ENCODE results near the gene OSBPL9. TPM values are rescaled to one million over a fixed set of nuclear protein-coding genes. Genes with fewer than 3 reads are reported as not detected.
"Not testable (repeated sequence)": the region's sequence is repeated elsewhere in the genome, so short reads cannot be mapped to it uniquely, and the experiment has no call there.

The OSBPL9 gene
- total RNA-seq, 2 experiments from 2014 or later, result 35.6 to 36.5 TPM

DNA sequence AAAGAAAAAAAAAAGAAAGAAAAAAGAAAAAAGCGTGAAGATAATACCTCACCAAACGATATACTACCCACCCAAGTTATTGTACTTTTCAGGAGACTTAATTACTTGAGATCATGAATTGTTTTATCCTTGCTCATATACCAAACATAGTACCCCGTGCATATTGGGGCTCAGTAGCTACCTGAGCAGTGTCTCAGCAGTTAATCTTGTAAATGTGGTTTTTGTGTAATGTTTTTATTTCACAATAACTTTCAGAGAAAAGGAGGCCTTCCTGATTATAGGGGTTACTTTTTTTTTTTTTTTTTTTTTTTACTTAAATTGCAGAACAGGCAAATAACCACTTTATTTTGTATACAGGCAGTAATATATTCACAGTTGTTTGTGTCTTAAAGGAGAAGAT is 80.3 kb downstream of the OSBPL9 start:
- Histone ChIP-seq H3K27ac (ENCODE audit: low read depth in 1 of 2, low read length in 2 of 2) (no peak overlapping the region), H3K4me1 (ENCODE audit: insufficient read depth, low read length) (no peaks in the 10 kb centered on the region), H3K9me3 (ENCODE audit: control insufficient read depth in 1 of 2, insufficient read depth in 1 of 2, low read length in 2 of 2) (no peaks in the 10 kb centered on the region), H3K27me3 (ENCODE audit: control insufficient read depth in 1 of 2, insufficient read depth in 2 of 2, low read length in 2 of 2) (no peaks in the 10 kb centered on the region), H3K4me3 (ENCODE audit: low read length) (no peak overlapping the region), H3K36me3 (ENCODE audit: insufficient read depth, low read length) (no peaks in the 10 kb centered on the region)
- ChIA-PET POLR2A (no interaction called here), CTCF (interaction anchor here (0.7 to 1.3 kb wide), 3 partner anchors 9 to 30 kb away, joined by 3 to 4 read pairs (median 4); no protein-coding TSS in a partner anchor)
- Mint-ChIP-seq H3K4me1 (ENCODE audit: low read depth) (peaks cover 21% of the 10 kb centered on the region), H3K27ac (no peak overlapping the region), H3K27me3 (no peaks in the 10 kb centered on the region), H3K9me3 (no peaks in the 10 kb centered on the region), H3K36me3 (ENCODE audit: low read depth) (no peaks in the 10 kb centered on the region), H3K4me3 (no peak overlapping the region)
- ATAC-seq (ENCODE audit: poor library complexity), result no peak
- no peak for DNase-seq
- no peak for TF ChIP-seq CTCF (IDR thresholded peaks at IDR 0.05)
- intact Hi-C loops (cut with DNase I, micrococcal nuclease), result no loop called here

DNA sequence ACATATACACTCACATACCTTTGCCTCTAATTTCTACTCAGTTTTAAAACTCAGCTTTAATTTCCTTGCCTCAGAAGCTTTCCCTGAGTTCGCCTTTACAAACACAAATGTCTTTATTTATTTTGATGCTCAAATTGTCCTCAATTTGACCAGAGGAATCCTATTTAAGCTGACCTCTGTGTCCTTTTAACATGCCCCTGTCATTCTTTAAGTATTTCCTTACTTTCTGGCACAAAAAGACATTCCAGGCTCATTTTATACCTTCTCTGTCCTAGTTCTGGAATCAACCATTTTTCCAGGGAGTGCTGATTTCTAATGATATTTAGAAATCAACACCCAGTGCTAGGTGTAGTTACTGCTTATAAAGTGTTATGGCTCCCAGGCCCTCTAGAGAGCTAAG is 82.5 kb downstream of the OSBPL9 start:
- no peaks in the 10 kb centered on the region for H3K27me3 Mint-ChIP-seq

DNA sequence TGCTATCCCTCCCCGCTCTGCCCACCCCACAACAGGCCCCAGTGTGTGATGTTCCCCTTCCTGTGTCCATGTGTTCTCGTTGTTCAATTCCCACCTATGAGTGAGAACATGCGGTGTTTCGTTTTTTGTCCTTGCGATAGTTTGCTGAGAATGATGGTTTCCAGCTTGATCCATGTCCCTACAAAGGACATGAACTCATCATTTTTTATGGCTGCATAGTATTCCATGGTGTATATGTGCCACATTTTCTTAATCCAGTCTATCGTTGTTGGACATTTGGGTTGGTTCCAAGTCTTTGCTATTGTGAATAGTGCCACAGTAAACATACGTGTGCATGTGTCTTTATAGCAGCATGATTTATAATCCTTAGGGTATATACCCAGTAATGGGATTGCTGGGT is 84.9 kb downstream of the OSBPL9 start:
- ATAC-seq (ENCODE audit: poor library complexity); H3K27ac Mint-ChIP-seq; H3K9me3 Mint-ChIP-seq; DNase-seq; H3K9me3 ChIP-seq (ENCODE audit: control insufficient read depth in 1 of 2, insufficient read depth in 1 of 2, low read length in 2 of 2); H3K4me1 ChIP-seq (ENCODE audit: insufficient read depth, low read length); H3K36me3 Mint-ChIP-seq (ENCODE audit: low read depth); H3K27me3 ChIP-seq (ENCODE audit: control insufficient read depth in 1 of 2, insufficient read depth in 2 of 2, low read length in 2 of 2); CTCF ChIA-PET; H3K36me3 ChIP-seq (ENCODE audit: insufficient read depth, low read length); intact Hi-C loops (cut with DNase I, micrococcal nuclease); POLR2A ChIA-PET; H3K4me3 ChIP-seq (ENCODE audit: low read length); H3K4me3 Mint-ChIP-seq; H3K27ac ChIP-seq (ENCODE audit: low read depth in 1 of 2, low read length in 2 of 2); H3K27me3 Mint-ChIP-seq: not testable (repeated sequence)
- H3K4me1 Mint-ChIP-seq (ENCODE audit: low read depth), result peaks cover 12% of the 10 kb centered on the region

More for the DNA sequence above, 82.5 kb downstream of the OSBPL9 start:
- no peaks in the 10 kb centered on the region for H3K9me3 ChIP-seq (ENCODE audit: control insufficient read depth in 1 of 2, insufficient read depth in 1 of 2, low read length in 2 of 2)
- Mint-ChIP-seq H3K9me3 (no peaks in the 10 kb centered on the region), H3K4me3 (no peak overlapping the region), H3K27ac (no peak overlapping the region), H3K4me1 (ENCODE audit: low read depth) (peaks cover 21% of the 10 kb centered on the region), H3K36me3 (ENCODE audit: low read depth) (no peaks in the 10 kb centered on the region)
- DNase-seq (no peak), ATAC-seq (ENCODE audit: poor library complexity) (no peak)
- ChIA-PET POLR2A (no interaction called here), CTCF (no interaction called here)
- H3K27ac ChIP-seq (ENCODE audit: low read depth in 1 of 2, low read length in 2 of 2), result no peak overlapping the region
- intact Hi-C loops (cut with DNase I, micrococcal nuclease), result no loop called here
- no peak for TF ChIP-seq CTCF (IDR thresholded peaks at IDR 0.05)
- no peak overlapping the region for H3K4me3 ChIP-seq (ENCODE audit: low read length)
- H3K36me3 ChIP-seq (ENCODE audit: insufficient read depth, low read length), result no peaks in the 10 kb centered on the region
- H3K4me1 ChIP-seq (ENCODE audit: insufficient read depth, low read length), result no peaks in the 10 kb centered on the region
- no peaks in the 10 kb centered on the region for H3K27me3 ChIP-seq (ENCODE audit: control insufficient read depth in 1 of 2, insufficient read depth in 2 of 2, low read length in 2 of 2)

- H3K9me3 Mint-ChIP-seq; POLR2A ChIA-PET; H3K4me3 Mint-ChIP-seq; H3K27me3 Mint-ChIP-seq; H3K4me1 ChIP-seq (ENCODE audit: insufficient read depth, low read length); H3K27me3 ChIP-seq (ENCODE audit: control insufficient read depth in 1 of 2, insufficient read depth in 2 of 2, low read length in 2 of 2); H3K9me3 ChIP-seq (ENCODE audit: control insufficient read depth in 1 of 2, insufficient read depth in 1 of 2, low read length in 2 of 2); H3K4me3 ChIP-seq (ENCODE audit: low read length); intact Hi-C loops (cut with DNase I, micrococcal nuclease); ATAC-seq (ENCODE audit: poor library complexity); H3K27ac Mint-ChIP-seq; H3K27ac ChIP-seq (ENCODE audit: low read depth in 1 of 2, low read length in 2 of 2); H3K36me3 Mint-ChIP-seq (ENCODE audit: low read depth); H3K36me3 ChIP-seq (ENCODE audit: insufficient read depth, low read length); CTCF ChIA-PET; DNase-seq: not testable (repeated sequence)
- H3K4me1 Mint-ChIP-seq (ENCODE audit: low read depth), result peaks cover 12% of the 10 kb centered on the region
Measured at GRCh38 chr1:51702220-51702619, 85.3 kb downstream of the OSBPL9 start.

All from CD4-positive, alpha-beta T cell (primary cell).